GM19397 (cell line): Measurements from ENCODE around the gene OR4C46.
"Not testable (repeated sequence)": the region's sequence is repeated elsewhere in the genome, so short reads cannot be mapped to it uniquely, and the experiment has no call there.

Experiments used
- ATAC-seq: cut with Tn5 transposase; IDR thresholded peaks from one replicate; pipeline ENCODE4 v1.9.1; 2021; ENCODE audit warnings: mild to moderate bottlenecking, moderate library complexity; ENCODE audit not compliant: unreplicated experiment

Gene OR4C46

GRCh38 chr11:54603898-54604297 lies at the start of gene OR4C46:
Gene OR4C46 (minus strand): TSS chr11:54603998. CDS start chr11:54603998, 0 bp downstream.
- ATAC-seq, result no peak

GRCh38 chr11:54645606-54646005 lies 41.8 kb upstream of the OR4C46 start:
- ATAC-seq, result not testable (repeated sequence)

- not testable (repeated sequence) for ATAC-seq
Measured at GRCh38 chr11:54561439-54561838, 42.4 kb downstream of the OR4C46 start.

- ATAC-seq, result no peak
Measured at GRCh38 chr11:54558919-54559318, 44.9 kb downstream of the OR4C46 start.

DNA sequence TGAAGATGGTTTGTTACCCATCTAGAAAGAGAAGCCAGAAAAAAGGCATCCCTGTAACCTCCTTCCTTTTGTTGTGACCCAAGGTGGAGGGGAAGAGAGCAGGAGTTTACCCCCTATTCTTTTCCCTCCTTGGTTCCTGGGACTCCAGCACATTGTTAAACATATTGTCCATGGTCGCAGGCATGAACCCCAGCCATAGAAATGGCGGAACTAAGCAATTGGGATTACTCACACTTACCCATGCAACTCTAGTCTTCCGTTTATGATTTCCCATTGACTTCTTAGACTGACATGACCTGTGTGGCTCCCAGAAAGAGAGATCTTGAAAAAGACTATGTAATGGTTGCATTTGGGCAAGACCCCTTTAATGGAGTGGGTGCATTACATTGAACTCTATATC lies 45.4 kb downstream of the OR4C46 start:
- no peak for ATAC-seq
